Measurements from ENCODE around the gene PRKCH.

DNA sequence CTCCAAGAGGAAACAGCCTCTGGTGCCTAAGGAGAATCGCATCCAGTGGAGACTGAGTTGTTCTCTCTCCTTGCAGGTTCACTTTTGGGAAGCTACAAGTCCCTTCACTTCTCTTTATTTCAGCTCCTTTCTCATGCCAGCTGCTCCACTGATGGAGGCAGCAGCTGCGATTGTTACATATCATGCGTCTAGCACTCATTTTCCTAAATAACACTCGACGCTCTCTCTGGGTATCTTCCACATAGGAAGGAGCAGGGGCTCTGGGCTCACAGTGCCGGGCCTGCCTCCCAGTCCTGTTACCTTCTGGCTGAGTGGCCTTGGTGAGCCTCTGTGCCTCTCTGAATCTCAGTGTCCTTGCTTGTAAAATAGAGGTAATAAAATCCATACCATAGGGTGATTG is 211.4 kb downstream of the PRKCH start:
- TF ChIP-seq EZH2 (IDR thresholded peaks at IDR 0.05; ENCODE audit: borderline replicate concordance) (no peak), EZH2phosphoT487 (IDR thresholded peaks at IDR 0.05; ENCODE audit: low read depth, severe bottlenecking, unreplicated experiment) (no peak)
- TF ChIP-seq, protein P1, sequence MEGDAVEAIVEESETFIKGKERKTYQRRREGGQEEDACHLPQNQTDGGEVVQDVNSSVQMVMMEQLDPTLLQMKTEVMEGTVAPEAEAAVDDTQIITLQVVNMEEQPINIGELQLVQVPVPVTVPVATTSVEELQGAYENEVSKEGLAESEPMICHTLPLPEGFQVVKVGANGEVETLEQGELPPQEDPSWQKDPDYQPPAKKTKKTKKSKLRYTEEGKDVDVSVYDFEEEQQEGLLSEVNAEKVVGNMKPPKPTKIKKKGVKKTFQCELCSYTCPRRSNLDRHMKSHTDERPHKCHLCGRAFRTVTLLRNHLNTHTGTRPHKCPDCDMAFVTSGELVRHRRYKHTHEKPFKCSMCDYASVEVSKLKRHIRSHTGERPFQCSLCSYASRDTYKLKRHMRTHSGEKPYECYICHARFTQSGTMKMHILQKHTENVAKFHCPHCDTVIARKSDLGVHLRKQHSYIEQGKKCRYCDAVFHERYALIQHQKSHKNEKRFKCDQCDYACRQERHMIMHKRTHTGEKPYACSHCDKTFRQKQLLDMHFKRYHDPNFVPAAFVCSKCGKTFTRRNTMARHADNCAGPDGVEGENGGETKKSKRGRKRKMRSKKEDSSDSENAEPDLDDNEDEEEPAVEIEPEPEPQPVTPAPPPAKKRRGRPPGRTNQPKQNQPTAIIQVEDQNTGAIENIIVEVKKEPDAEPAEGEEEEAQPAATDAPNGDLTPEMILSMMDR (IDR thresholded peaks at IDR 0.05; ENCODE audit: poor library complexity) = no peak

Measured in hepatocyte (in vitro differentiated cells).